NCI-H128 (cell line): Measurements from ENCODE around the gene LPAR1.
A peak's percentile ranks its signal among the peaks of the same experiment; 100 is the strongest.

Experiments used
- DNase-seq: peaks from one replicate; lab custom pipeline; 2025; ENCODE audit not compliant: unreplicated experiment; lab: John Stamatoyannopoulos, UW

The LPAR1 gene

GRCh38 chr9:111037708-111038330 lies 451 bp downstream of the LPAR1 start:
- DNase-seq = no peak

- DNase-seq = no peak
Observed at GRCh38 chr9:111037356-111037707, 938 bp downstream of the LPAR1 start.

GRCh38 chr9:111036946-111037345 lies 1.3 kb downstream of the LPAR1 start:
- no peak for DNase-seq

GRCh38 chr9:111036429-111036789 lies 1.9 kb downstream of the LPAR1 start:
- no peak for DNase-seq

GRCh38 chr9:111035543-111036428 lies 2.5 kb downstream of the LPAR1 start:
- DNase-seq = no peak

- no peak for DNase-seq
Observed at GRCh38 chr9:111034898-111035539, 3.3 kb downstream of the LPAR1 start.

- DNase-seq = no peak
Observed at GRCh38 chr9:111034170-111034897, 3.9 kb downstream of the LPAR1 start.

- DNase-seq = no peak
Observed at GRCh38 chr9:111030492-111030891, 7.8 kb downstream of the LPAR1 start.

GRCh38 chr9:111029260-111029659 lies 9.0 kb downstream of the LPAR1 start:
- no peak for DNase-seq

GRCh38 chr9:111027798-111028197 lies 10.5 kb downstream of the LPAR1 start:
- no peak for DNase-seq

- no peak for DNase-seq
Observed at GRCh38 chr9:111023128-111023527, 15.1 kb downstream of the LPAR1 start.

GRCh38 chr9:111020594-111020993 lies 17.7 kb downstream of the LPAR1 start:
- no peak for DNase-seq

GRCh38 chr9:111016426-111017045 lies 21.7 kb downstream of the LPAR1 start:
- no peak for DNase-seq

GRCh38 chr9:111016016-111016415 lies 22.3 kb downstream of the LPAR1 start:
- DNase-seq = no peak

GRCh38 chr9:111013707-111014106 lies 24.6 kb downstream of the LPAR1 start:
- no peak for DNase-seq

GRCh38 chr9:111013250-111013649 lies 25.0 kb downstream of the LPAR1 start:
- peak; percentile 30 for DNase-seq

GRCh38 chr9:111008158-111009075 lies 29.9 kb downstream of the LPAR1 start:
- no peak for DNase-seq

- no peak for DNase-seq
Observed at GRCh38 chr9:111005746-111006470, 32.4 kb downstream of the LPAR1 start.

GRCh38 chr9:111004936-111005335 lies 33.3 kb downstream of the LPAR1 start:
- no peak for DNase-seq
